Measurements from ENCODE around the gene OPN1MW2. TPM values are rescaled to one million over a fixed set of nuclear protein-coding genes. Genes with fewer than 3 reads are reported as not detected.
"Not testable (repeated sequence)": the region's sequence is repeated elsewhere in the genome, so short reads cannot be mapped to it uniquely, and the experiment has no call there.

OPN1MW2 gene
- total RNA-seq, 2 experiments from 2014 or later, result not detected

- H3K9me2 ChIP-seq (ENCODE audit: insufficient read depth, low read length); H3K36me3 ChIP-seq (ENCODE audit: insufficient read depth, low read length); H2AFZ ChIP-seq (ENCODE audit: low read length); POLR2A ChIA-PET; H3K4me3 ChIP-seq (ENCODE audit: low read depth, low read length, poor library complexity, severe bottlenecking); intact Hi-C loops (cut with micrococcal nuclease; ENCODE audit: unreplicated experiment); H3K9me3 ChIP-seq (ENCODE audit: low read length); H3K4me1 ChIP-seq (ENCODE audit: insufficient read depth, low read length, poor library complexity, severe bottlenecking); CTCF ChIA-PET (ENCODE audit: unreplicated experiment); H3K79me2 ChIP-seq (ENCODE audit: insufficient read depth, low read depth, low read length); BruUV-seq (replicated peaks); H3K27ac ChIP-seq (ENCODE audit: low read depth, low read length, poor library complexity, severe bottlenecking); H3K4me2 ChIP-seq (ENCODE audit: low read length); DNase-seq (ENCODE audit: low spot score); H4K20me1 ChIP-seq (ENCODE audit: insufficient read depth, low read length): not testable (repeated sequence)
Measured at GRCh38 chrX:154258711-154259110, 39.2 kb downstream of the OPN1MW2 start.

GRCh38 chrX:154263072-154263471, 43.5 kb downstream of the OPN1MW2 start:
- H3K4me2 ChIP-seq (ENCODE audit: low read length); POLR2A ChIA-PET; H3K36me3 ChIP-seq (ENCODE audit: insufficient read depth, low read length); intact Hi-C loops (cut with micrococcal nuclease; ENCODE audit: unreplicated experiment); H3K4me1 ChIP-seq (ENCODE audit: insufficient read depth, low read length, poor library complexity, severe bottlenecking); H3K79me2 ChIP-seq (ENCODE audit: insufficient read depth, low read depth, low read length); H3K9me3 ChIP-seq (ENCODE audit: low read length); DNase-seq (ENCODE audit: low spot score); H3K27ac ChIP-seq (ENCODE audit: low read depth, low read length, poor library complexity, severe bottlenecking); H2AFZ ChIP-seq (ENCODE audit: low read length); BruUV-seq (replicated peaks); H3K4me3 ChIP-seq (ENCODE audit: low read depth, low read length, poor library complexity, severe bottlenecking); H4K20me1 ChIP-seq (ENCODE audit: insufficient read depth, low read length); CTCF ChIA-PET (ENCODE audit: unreplicated experiment); H3K9me2 ChIP-seq (ENCODE audit: insufficient read depth, low read length): not testable (repeated sequence)

- H2AFZ ChIP-seq (ENCODE audit: low read length); BruUV-seq (replicated peaks); DNase-seq (ENCODE audit: low spot score); intact Hi-C loops (cut with micrococcal nuclease; ENCODE audit: unreplicated experiment); H3K9me2 ChIP-seq (ENCODE audit: insufficient read depth, low read length); H3K4me1 ChIP-seq (ENCODE audit: insufficient read depth, low read length, poor library complexity, severe bottlenecking); H3K4me2 ChIP-seq (ENCODE audit: low read length); H4K20me1 ChIP-seq (ENCODE audit: insufficient read depth, low read length); H3K9me3 ChIP-seq (ENCODE audit: low read length); POLR2A ChIA-PET; CTCF ChIA-PET (ENCODE audit: unreplicated experiment); H3K36me3 ChIP-seq (ENCODE audit: insufficient read depth, low read length); H3K27ac ChIP-seq (ENCODE audit: low read depth, low read length, poor library complexity, severe bottlenecking); H3K79me2 ChIP-seq (ENCODE audit: insufficient read depth, low read depth, low read length); H3K4me3 ChIP-seq (ENCODE audit: low read depth, low read length, poor library complexity, severe bottlenecking): not testable (repeated sequence)
Measured at GRCh38 chrX:154269245-154269644, 49.7 kb downstream of the OPN1MW2 start.

Other genes with a start within 250 kb of the OPN1MW2 start
- gene HCFC1, start 247.9 kb upstream of the OPN1MW2 start, total RNA-seq (2014; rRNA removed; shearing (Covaris generic)), result 51.9 and 64.2 TPM in 2 replicates
- gene HCFC1, start 247.9 kb upstream of the OPN1MW2 start, total RNA-seq (2022), result 134 TPM in 2 replicates
- 0.85 and 1.4 TPM in 2 replicates for gene TMEM187, start 247.0 kb upstream of the OPN1MW2 start, total RNA-seq (2014; rRNA removed; shearing (Covaris generic))
- gene TMEM187, start 247.0 kb upstream of the OPN1MW2 start, total RNA-seq (2022), result 3.2 and 4.5 TPM in 2 replicates
- gene IRAK1, start 199.9 kb upstream of the OPN1MW2 start, total RNA-seq (2014; rRNA removed; shearing (Covaris generic)), result 56.8 and 75.5 TPM in 2 replicates
- 119 and 136 TPM in 2 replicates for gene IRAK1, start 199.9 kb upstream of the OPN1MW2 start, total RNA-seq (2022)
- 31.2 and 45.8 TPM in 2 replicates for gene MECP2, start 122.0 kb upstream of the OPN1MW2 start, total RNA-seq (2014; rRNA removed; shearing (Covaris generic))
- gene MECP2, start 122.0 kb upstream of the OPN1MW2 start, total RNA-seq (2022), result 48.6 and 50.2 TPM in 2 replicates
- not detected in 2 replicates for gene OPN1LW, start 75.5 kb upstream of the OPN1MW2 start, total RNA-seq (2014; rRNA removed; shearing (Covaris generic))
- gene OPN1LW, start 75.5 kb upstream of the OPN1MW2 start, total RNA-seq (2022), result not detected in 2 replicates
- not detected in 2 replicates for gene OPN1MW, start 37.2 kb upstream of the OPN1MW2 start, total RNA-seq (2014; rRNA removed; shearing (Covaris generic))
- not detected in 2 replicates for gene OPN1MW, start 37.2 kb upstream of the OPN1MW2 start, total RNA-seq (2022)
- not detected in 2 replicates for gene OPN1MW3, start 37.8 kb downstream of the OPN1MW2 start, total RNA-seq (2014; rRNA removed; shearing (Covaris generic))
- not detected in 2 replicates for gene OPN1MW3, start 37.8 kb downstream of the OPN1MW2 start, total RNA-seq (2022)
- not detected in 2 replicates for gene TEX28, start 75.4 kb downstream of the OPN1MW2 start, total RNA-seq (2014; rRNA removed; shearing (Covaris generic))
- gene TEX28, start 75.4 kb downstream of the OPN1MW2 start, total RNA-seq (2022), result not detected in 2 replicates
- 0.06 TPM in 1 of 2 replicates, not detected in the other for gene TKTL1, start 76.0 kb downstream of the OPN1MW2 start, total RNA-seq (2014; rRNA removed; shearing (Covaris generic))
- 0.78 TPM in 1 of 2 replicates, not detected in the other for gene TKTL1, start 76.0 kb downstream of the OPN1MW2 start, total RNA-seq (2022)
- 78.8 and 91.2 TPM in 2 replicates for gene FLNA, start 154.9 kb downstream of the OPN1MW2 start, total RNA-seq (2014; rRNA removed; shearing (Covaris generic))
- gene FLNA, start 154.9 kb downstream of the OPN1MW2 start, total RNA-seq (2022), result 96.9 and 97.7 TPM in 2 replicates
- gene EMD, start 159.5 kb downstream of the OPN1MW2 start, total RNA-seq (2014; rRNA removed; shearing (Covaris generic)), result 25.3 and 35.4 TPM in 2 replicates
- gene EMD, start 159.5 kb downstream of the OPN1MW2 start, total RNA-seq (2022), result 64.1 and 64.6 TPM in 2 replicates
- 4,261 and 4,291 TPM in 2 replicates for gene RPL10, start 178.6 kb downstream of the OPN1MW2 start, total RNA-seq (2014; rRNA removed; shearing (Covaris generic))
- 2,447 and 2,466 TPM in 2 replicates for gene RPL10, start 178.6 kb downstream of the OPN1MW2 start, total RNA-seq (2022)
- 13.4 and 23.1 TPM in 2 replicates for gene DNASE1L1, start 189.5 kb downstream of the OPN1MW2 start, total RNA-seq (2014; rRNA removed; shearing (Covaris generic))
- 21.5 and 30.1 TPM in 2 replicates for gene DNASE1L1, start 189.5 kb downstream of the OPN1MW2 start, total RNA-seq (2022)
- 74.2 and 94.5 TPM in 2 replicates for gene TAFAZZIN, start 191.8 kb downstream of the OPN1MW2 start, total RNA-seq (2014; rRNA removed; shearing (Covaris generic))
- 85.3 and 104 TPM in 2 replicates for gene TAFAZZIN, start 191.8 kb downstream of the OPN1MW2 start, total RNA-seq (2022)
- 22.2 and 26.4 TPM in 2 replicates for gene ATP6AP1, start 208.9 kb downstream of the OPN1MW2 start, total RNA-seq (2014; rRNA removed; shearing (Covaris generic))
- gene ATP6AP1, start 208.9 kb downstream of the OPN1MW2 start, total RNA-seq (2022), result 37.4 and 39.5 TPM in 2 replicates
- gene GDI1, start 217.4 kb downstream of the OPN1MW2 start, total RNA-seq (2014; rRNA removed; shearing (Covaris generic)), result 101 and 103 TPM in 2 replicates
- gene GDI1, start 217.4 kb downstream of the OPN1MW2 start, total RNA-seq (2022), result 76.6 and 93.6 TPM in 2 replicates
- 28.1 and 30.8 TPM in 2 replicates for gene FAM50A, start 224.4 kb downstream of the OPN1MW2 start, total RNA-seq (2014; rRNA removed; shearing (Covaris generic))
- gene FAM50A, start 224.4 kb downstream of the OPN1MW2 start, total RNA-seq (2022), result 49.0 and 55.1 TPM in 2 replicates
- 0.28 and 5.6 TPM in 2 replicates for gene PLXNA3, start 238.5 kb downstream of the OPN1MW2 start, total RNA-seq (2014; rRNA removed; shearing (Covaris generic))
- gene PLXNA3, start 238.5 kb downstream of the OPN1MW2 start, total RNA-seq (2022), result 5.2 and 8.0 TPM in 2 replicates